Left colon (tissue), 2 donors: ENCODE data around the gene NASP. TPM values are rescaled to one million over a fixed set of nuclear protein-coding genes. Genes with fewer than 3 reads are reported as not detected.

Experiments used
- ATAC-seq: fragments of 200-7000 bp; cut with Tn5 transposase; one replicate; pipeline ENCODE4 v1.9.1; 2020; ENCODE audit warnings: mild to moderate bottlenecking, moderate library complexity
- DNase-seq, 2 donors: peaks; one replicate each; pipeline ENCODE4 v3.0.0-alpha.2; 2020
- intact Hi-C, 2 donors: fragments of 100-400 bp; cut with DNase I in 1 of 2; cut with micrococcal nuclease in 1 of 2; formaldehyde crosslinking; loops; one replicate each; pipeline versions ENCODE4 v1.11.2 to v1.14.0; 2022; cut with DNase I, micrococcal nuclease
- long read RNA-seq: library from polyadenylated mRNA; unstranded; transcript quantifications from one replicate; pipeline ENCODE4 v2.0.0, GENCODE V29; 2021
- total RNA-seq, 2 donors: library from RNA; stranded (reverse); fragmentation: NEBNext Ultra II Directional; extraction: Animal tissue kit (Norgen Biotek cat#: 25700); gene quantifications; one replicate each; pipeline ENCODE4 v1.2.1, GENCODE V29; 2021
- donor health status: DM: no; HTN: no; CAD: no.
- donor health status: DM: yes; HTN: yes; CAD: no.

NASP gene
- 10 to 100 TPM; 41.3 to 48.7 TPM for total RNA-seq
- long read RNA-seq, transcript NASP-202 (14 exons, 1,538 nt), result major isoform, 16 of 22 reads
- long read RNA-seq, partial matches to known transcripts, result 3 of 22 reads
- long read RNA-seq, other reads (novel, unspliced or antisense), result 1 of 22 reads

- DNase-seq (peak; percentile 85 to 94), ATAC-seq (peak; percentile 77)
- intact Hi-C loops, result loop anchor here in 1 of 2 donors (10.0 kb wide), 1 partner anchor 101 kb away; the partner anchor contains the start of genes GPBP1L1 and TMEM69
Observed at GRCh38 chr1:45583666-45584350, at the start of gene NASP. Gene NASP (plus strand): TSS chr1:45584041. CDS start chr1:45584147, 106 bp downstream.

GRCh38 chr1:45535988-45536766 is 47.7 kb upstream of the NASP start:
- ATAC-seq, result no peak
- no peak for DNase-seq
- intact Hi-C loops, result no loop called here

GRCh38 chr1:45536886-45537285 is 47.0 kb upstream of the NASP start:
- intact Hi-C loops, result no loop called here
- DNase-seq (no peak), ATAC-seq (no peak)

- intact Hi-C loops, result no loop called here
Observed at GRCh38 chr1:45541193-45541592, 42.6 kb upstream of the NASP start.

GRCh38 chr1:45542591-45542990 is 41.2 kb upstream of the NASP start:
- intact Hi-C loops, result no loop called here
- peak; percentile 96 for ATAC-seq
- DNase-seq, result peak; percentile 42 to 71

More at GRCh38 chr1:45541193-45541592, 42.6 kb upstream of the NASP start:
- ATAC-seq (no peak), DNase-seq (no peak)

GRCh38 chr1:45543581-45544417 is 40.0 kb upstream of the NASP start:
- DNase-seq (peak; percentile 53 to 64), ATAC-seq (no peak)
- intact Hi-C loops, result no loop called here

- intact Hi-C loops, result no loop called here
- DNase-seq (no peak), ATAC-seq (no peak)
Observed at GRCh38 chr1:45544530-45544929, 39.3 kb upstream of the NASP start.

GRCh38 chr1:45545019-45545493 is 38.8 kb upstream of the NASP start:
- ATAC-seq, result peak; percentile 19
- DNase-seq, result no peak
- intact Hi-C loops, result no loop called here

- no peak for ATAC-seq
Observed at GRCh38 chr1:45545553-45546310, 38.1 kb upstream of the NASP start.

GRCh38 chr1:45550401-45551351 is 33.2 kb upstream of the NASP start, which contains the start of gene AKR1A1:
Gene AKR1A1 (plus strand): TSS chr1:45550826. CDS start chr1:45561795, 10,969 bp downstream.
- intact Hi-C loops, result no loop called here
- ATAC-seq (peak; percentile 90), DNase-seq (peak; percentile 91 to 93)

More at GRCh38 chr1:45545553-45546310, 38.1 kb upstream of the NASP start:
- DNase-seq, result no peak
- intact Hi-C loops, result no loop called here

- ATAC-seq (peak; percentile 3), DNase-seq (no peak)
- intact Hi-C loops, result no loop called here
Observed at GRCh38 chr1:45551684-45552083, 32.2 kb upstream of the NASP start.

- intact Hi-C loops, result no loop called here
- peak; percentile 50 to 57 for DNase-seq
- ATAC-seq, result peak; percentile 35
Observed at GRCh38 chr1:45552331-45552730, 31.5 kb upstream of the NASP start.

- ATAC-seq (peak; percentile 14), DNase-seq (peak in 1 of 2 donors; percentile 34)
- intact Hi-C loops, result no loop called here
Observed at GRCh38 chr1:45554198-45554597, 29.6 kb upstream of the NASP start.

GRCh38 chr1:45557422-45557944 is 26.4 kb upstream of the NASP start:
- intact Hi-C loops, result no loop called here
- peak; percentile 25 for ATAC-seq
- DNase-seq, result no peak

- DNase-seq (no peak), ATAC-seq (no peak)
- intact Hi-C loops, result loop anchor here in 1 of 2 donors (10.0 kb wide), 1 partner anchor 49 kb away; no protein-coding TSS in a partner anchor
Observed at GRCh38 chr1:45563843-45564242, 20.0 kb upstream of the NASP start.

- ATAC-seq, result peak; percentile 25
- peak in 1 of 2 donors; percentile 35 for DNase-seq
- intact Hi-C loops, result loop anchor here in 1 of 2 donors (10.0 kb wide), 1 partner anchor 52 kb away; no protein-coding TSS in a partner anchor
Observed at GRCh38 chr1:45566722-45567121, 17.1 kb upstream of the NASP start.
